ENCODE data around the gene SELENBP1. TPM values are rescaled to one million over a fixed set of nuclear protein-coding genes. Genes with fewer than 3 reads are reported as not detected.

SELENBP1 gene
- polyA plus RNA-seq, 1 donor from 2014 or later, result not detected

DNA sequence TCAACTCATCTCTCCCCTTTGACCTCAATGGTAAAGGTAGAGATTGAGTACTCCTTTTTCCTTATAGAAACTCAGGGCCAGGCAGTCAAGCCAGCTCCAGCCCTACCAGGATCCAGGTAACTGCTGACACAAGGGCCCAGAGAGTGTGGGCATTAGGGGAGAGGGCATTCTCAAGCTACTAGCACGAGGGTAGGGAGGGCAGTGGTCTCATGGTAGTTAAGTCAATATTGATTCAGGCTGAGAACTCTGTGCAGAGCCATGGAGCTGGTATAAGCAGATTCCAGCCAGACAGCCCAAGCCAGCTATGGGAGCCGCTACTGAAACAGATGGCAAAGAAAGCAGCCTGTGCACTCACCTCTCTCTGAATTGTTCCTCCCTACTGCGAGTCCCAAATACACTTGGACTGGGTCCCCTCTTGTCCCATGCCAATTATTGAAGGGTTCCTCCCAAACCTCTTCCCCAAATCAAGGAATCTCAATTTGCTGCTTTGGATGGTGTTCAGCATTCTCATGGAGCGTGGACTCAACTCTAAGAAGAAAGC, 48.0 kb downstream of the SELENBP1 start:
- Histone ChIP-seq H3K79me2 (replicated peaks; ENCODE audit: insufficient read depth, low read length) (peaks cover 16% of the 10 kb centered on the region), H3K9me2 (ENCODE audit: insufficient read depth, low read length) (no peaks in the 10 kb centered on the region), H3K27me3 (ENCODE audit: insufficient read depth, low read depth, low read length) (no peaks in the 10 kb centered on the region), H3K9ac (ENCODE audit: low read length) (no peak overlapping the region), H3K27ac (ENCODE audit: low read length) (no peak overlapping the region), H3F3A (ENCODE audit: insufficient read depth, low read length, poor library complexity, severe bottlenecking) (no peaks in the 10 kb centered on the region), H3K4me3 (ENCODE audit: low read length) (no peak overlapping the region), H2AFZ (ENCODE audit: low read depth, low read length) (no peak overlapping the region), H4K20me1 (ENCODE audit: insufficient read depth) (no peaks in the 10 kb centered on the region), H3K36me3 (ENCODE audit: insufficient read depth, low read length) (peaks cover 7% of the 10 kb centered on the region), H3K9me3 (ENCODE audit: low read length) (no peaks in the 10 kb centered on the region), H3K4me2 (ENCODE audit: low read length) (no peak overlapping the region)
- TF ChIP-seq CTCF (IDR thresholded peaks at IDR 0.05; ENCODE audit: poor library complexity, severe bottlenecking) (no peak), POLR2AphosphoS5 (IDR thresholded peaks at IDR 0.05) (no peak)

- Histone ChIP-seq H3K9me3 (ENCODE audit: low read length) (no peaks in the 10 kb centered on the region), H2AFZ (ENCODE audit: low read depth, low read length) (no peak overlapping the region), H3F3A (ENCODE audit: insufficient read depth, low read length, poor library complexity, severe bottlenecking) (no peaks in the 10 kb centered on the region), H4K20me1 (ENCODE audit: insufficient read depth) (no peaks in the 10 kb centered on the region), H3K27ac (ENCODE audit: low read length) (no peak overlapping the region), H3K9ac (ENCODE audit: low read length) (no peak overlapping the region), H3K9me2 (ENCODE audit: insufficient read depth, low read length) (no peaks in the 10 kb centered on the region), H3K4me3 (ENCODE audit: low read length) (no peak overlapping the region), H3K79me2 (replicated peaks; ENCODE audit: insufficient read depth, low read length) (no peaks in the 10 kb centered on the region), H3K4me2 (ENCODE audit: low read length) (no peak overlapping the region), H3K27me3 (ENCODE audit: insufficient read depth, low read depth, low read length) (no peaks in the 10 kb centered on the region), H3K36me3 (ENCODE audit: insufficient read depth, low read length) (no peaks in the 10 kb centered on the region)
- TF ChIP-seq TAF1 (IDR thresholded peaks at IDR 0.05; ENCODE audit: low read depth) (no peak), MXI1 (conservative IDR thresholded peaks at IDR 0.05; ENCODE audit: poor library complexity, severe bottlenecking) (no peak), EP300 (conservative IDR thresholded peaks at IDR 0.05; ENCODE audit: poor library complexity, severe bottlenecking) (no peak), RAD21 (conservative IDR thresholded peaks at IDR 0.05) (no peak), POLR2AphosphoS5 (IDR thresholded peaks at IDR 0.05) (no peak), EZH2 (IDR thresholded peaks at IDR 0.05; ENCODE audit: borderline replicate concordance, insufficient read depth, low read length, poor library complexity, severe bottlenecking) (no peak), CTCF (IDR thresholded peaks at IDR 0.05; ENCODE audit: poor library complexity, severe bottlenecking) (no peak), SMC3 (conservative IDR thresholded peaks at IDR 0.05; ENCODE audit: poor library complexity) (no peak)
- TF ChIP-seq, protein P1, sequence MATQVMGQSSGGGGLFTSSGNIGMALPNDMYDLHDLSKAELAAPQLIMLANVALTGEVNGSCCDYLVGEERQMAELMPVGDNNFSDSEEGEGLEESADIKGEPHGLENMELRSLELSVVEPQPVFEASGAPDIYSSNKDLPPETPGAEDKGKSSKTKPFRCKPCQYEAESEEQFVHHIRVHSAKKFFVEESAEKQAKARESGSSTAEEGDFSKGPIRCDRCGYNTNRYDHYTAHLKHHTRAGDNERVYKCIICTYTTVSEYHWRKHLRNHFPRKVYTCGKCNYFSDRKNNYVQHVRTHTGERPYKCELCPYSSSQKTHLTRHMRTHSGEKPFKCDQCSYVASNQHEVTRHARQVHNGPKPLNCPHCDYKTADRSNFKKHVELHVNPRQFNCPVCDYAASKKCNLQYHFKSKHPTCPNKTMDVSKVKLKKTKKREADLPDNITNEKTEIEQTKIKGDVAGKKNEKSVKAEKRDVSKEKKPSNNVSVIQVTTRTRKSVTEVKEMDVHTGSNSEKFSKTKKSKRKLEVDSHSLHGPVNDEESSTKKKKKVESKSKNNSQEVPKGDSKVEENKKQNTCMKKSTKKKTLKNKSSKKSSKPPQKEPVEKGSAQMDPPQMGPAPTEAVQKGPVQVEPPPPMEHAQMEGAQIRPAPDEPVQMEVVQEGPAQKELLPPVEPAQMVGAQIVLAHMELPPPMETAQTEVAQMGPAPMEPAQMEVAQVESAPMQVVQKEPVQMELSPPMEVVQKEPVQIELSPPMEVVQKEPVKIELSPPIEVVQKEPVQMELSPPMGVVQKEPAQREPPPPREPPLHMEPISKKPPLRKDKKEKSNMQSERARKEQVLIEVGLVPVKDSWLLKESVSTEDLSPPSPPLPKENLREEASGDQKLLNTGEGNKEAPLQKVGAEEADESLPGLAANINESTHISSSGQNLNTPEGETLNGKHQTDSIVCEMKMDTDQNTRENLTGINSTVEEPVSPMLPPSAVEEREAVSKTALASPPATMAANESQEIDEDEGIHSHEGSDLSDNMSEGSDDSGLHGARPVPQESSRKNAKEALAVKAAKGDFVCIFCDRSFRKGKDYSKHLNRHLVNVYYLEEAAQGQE (IDR thresholded peaks at IDR 0.05; ENCODE audit: borderline replicate concordance), result no peak
Observed at GRCh38 chr1:151318975-151319374, 53.5 kb downstream of the SELENBP1 start.
